H1 (cell line): ENCODE results near the gene ATP1B3. TPM values are rescaled to one million over a fixed set of nuclear protein-coding genes. Genes with fewer than 3 reads are reported as not detected.

ENCODE experiments used
- BCL11A ChIP-seq, 2 experiments: IDR thresholded peaks; one replicate each; pipeline ENCODE4 v1.6.1; 2011; ENCODE audit warnings: low read depth in 2 of 2, low read length in 2 of 2, mild to moderate bottlenecking in 2 of 2
- EGR1 ChIP-seq: IDR thresholded peaks from 2 replicates; pipeline ENCODE4 v1.6.1; 2011; ENCODE audit warnings: low read depth, low read length, borderline replicate concordance
- HDAC2 ChIP-seq, 2 experiments: fragments of 300-600 bp in 1 of 2; sonication (generic) in 1 of 2; IDR thresholded peaks; 2 replicates each; pipeline ENCODE4 v1.6.1; 2011 to 2012; ENCODE audit warnings: low read depth in 2 of 2, low read length in 2 of 2, mild to moderate bottlenecking in 2 of 2, moderate library complexity in 2 of 2, borderline replicate concordance in 1 of 2, inconsistent platforms in 1 of 2
- POLR2AphosphoS5 ChIP-seq: IDR thresholded peaks from 2 replicates; pipeline ENCODE4 v1.6.1; 2011; ENCODE audit warnings: low read depth, low read length
- RXRA ChIP-seq: IDR thresholded peaks from 2 replicates; pipeline ENCODE4 v1.6.1; 2011; ENCODE audit warnings: low read depth, mild to moderate bottlenecking, low read length, moderate library complexity; ENCODE audit not compliant: insufficient read depth
- polyA plus RNA-seq, 7 experiments: library from polyadenylated mRNA; depleted of rRNA in 3 of 7; stranded (reverse) in 5 of 7; unstranded in 2 of 7; fragments of >200 nt in 5 of 7; fragments of 200-250 nt in 2 of 7; gene quantifications; 1 replicate in 5 of 7; 2 replicates in 1 of 7; 4 replicates in 1 of 7; pipeline versions ENCODE4 v1.2.1 to v1.2.3, GENCODE V29; 2011 to 2013; ENCODE audit warnings: missing spikeins in 2 of 7, mixed read lengths in 2 of 7
- total RNA-seq: library from RNA; stranded (reverse); fragmentation: NEBNext Ultra II Directional; extraction: Animal tissue kit (Norgen Biotek cat#: 25700); gene quantifications from 2 replicates; pipeline ENCODE4 v1.2.1, GENCODE V29; 2021
- TF ChIP-seq, protein P1 (sequence below): IDR thresholded peaks from 2 replicates; pipeline ENCODE4 v1.6.1; 2012; ENCODE audit warnings: low read length, inconsistent platforms
- TF ChIP-seq, protein P2 (sequence below), 3 experiments: IDR thresholded peaks; 1 replicate in 2 of 3; 2 replicates in 1 of 3; pipeline versions ENCODE4 v1.5.1 to v1.6.1; 2011; ENCODE audit warnings: low read length in 3 of 3, mild to moderate bottlenecking in 3 of 3, inconsistent platforms in 2 of 3, low read depth in 1 of 3, moderate library complexity in 1 of 3; ENCODE audit not compliant: insufficient read depth in 1 of 3; ENCODE audit errors: control extremely low read depth in 1 of 3

ATP1B3 gene
- total and polyA plus RNA-seq, 2 of the 8 experiments (the other 6 are each of a cell fraction or from before 2014, with no cell fraction given), result 233 to 342 TPM

DNA sequence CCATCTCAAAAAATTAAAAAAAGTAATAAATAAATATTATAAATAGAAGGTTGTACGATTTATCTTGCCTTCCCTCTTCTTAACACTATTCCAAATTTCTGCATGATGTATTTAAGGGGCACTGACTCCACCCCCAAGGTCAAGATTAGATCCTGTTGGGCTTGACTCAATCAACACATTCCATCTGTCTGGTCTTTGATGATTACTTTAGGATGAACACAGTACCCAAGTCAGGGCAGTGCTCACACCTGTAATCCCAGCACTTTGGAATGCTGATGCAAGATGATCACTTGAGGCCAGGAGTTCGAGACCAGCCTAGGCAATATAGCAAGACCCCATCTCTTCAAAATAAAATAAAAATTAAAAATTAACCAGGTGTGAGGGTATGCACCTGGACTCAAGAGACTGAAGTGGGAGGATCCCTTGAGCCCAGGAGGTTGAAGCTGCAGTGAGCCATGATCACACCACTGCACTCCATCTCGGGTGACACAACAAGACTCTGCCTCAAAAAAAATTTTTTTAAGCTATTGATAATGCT is 14.1 kb upstream of the ATP1B3 start (continued):
- TF ChIP-seq POLR2AphosphoS5, result no peak
- TF ChIP-seq BCL11A (IDR thresholded peaks at IDR 0.05; ENCODE audit: low read depth in 2 of 2, low read length in 2 of 2), result no peak
- TF ChIP-seq EGR1, result no peak
- TF ChIP-seq RXRA, result no peak
- TF ChIP-seq, protein P1, sequence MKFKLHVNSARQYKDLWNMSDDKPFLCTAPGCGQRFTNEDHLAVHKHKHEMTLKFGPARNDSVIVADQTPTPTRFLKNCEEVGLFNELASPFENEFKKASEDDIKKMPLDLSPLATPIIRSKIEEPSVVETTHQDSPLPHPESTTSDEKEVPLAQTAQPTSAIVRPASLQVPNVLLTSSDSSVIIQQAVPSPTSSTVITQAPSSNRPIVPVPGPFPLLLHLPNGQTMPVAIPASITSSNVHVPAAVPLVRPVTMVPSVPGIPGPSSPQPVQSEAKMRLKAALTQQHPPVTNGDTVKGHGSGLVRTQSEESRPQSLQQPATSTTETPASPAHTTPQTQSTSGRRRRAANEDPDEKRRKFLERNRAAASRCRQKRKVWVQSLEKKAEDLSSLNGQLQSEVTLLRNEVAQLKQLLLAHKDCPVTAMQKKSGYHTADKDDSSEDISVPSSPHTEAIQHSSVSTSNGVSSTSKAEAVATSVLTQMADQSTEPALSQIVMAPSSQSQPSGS, result no peak
- TF ChIP-seq HDAC2 (IDR thresholded peaks at IDR 0.05; ENCODE audit: borderline replicate concordance in 1 of 2, low read depth in 2 of 2, low read length in 2 of 2), result no peak
- TF ChIP-seq, protein P2, sequence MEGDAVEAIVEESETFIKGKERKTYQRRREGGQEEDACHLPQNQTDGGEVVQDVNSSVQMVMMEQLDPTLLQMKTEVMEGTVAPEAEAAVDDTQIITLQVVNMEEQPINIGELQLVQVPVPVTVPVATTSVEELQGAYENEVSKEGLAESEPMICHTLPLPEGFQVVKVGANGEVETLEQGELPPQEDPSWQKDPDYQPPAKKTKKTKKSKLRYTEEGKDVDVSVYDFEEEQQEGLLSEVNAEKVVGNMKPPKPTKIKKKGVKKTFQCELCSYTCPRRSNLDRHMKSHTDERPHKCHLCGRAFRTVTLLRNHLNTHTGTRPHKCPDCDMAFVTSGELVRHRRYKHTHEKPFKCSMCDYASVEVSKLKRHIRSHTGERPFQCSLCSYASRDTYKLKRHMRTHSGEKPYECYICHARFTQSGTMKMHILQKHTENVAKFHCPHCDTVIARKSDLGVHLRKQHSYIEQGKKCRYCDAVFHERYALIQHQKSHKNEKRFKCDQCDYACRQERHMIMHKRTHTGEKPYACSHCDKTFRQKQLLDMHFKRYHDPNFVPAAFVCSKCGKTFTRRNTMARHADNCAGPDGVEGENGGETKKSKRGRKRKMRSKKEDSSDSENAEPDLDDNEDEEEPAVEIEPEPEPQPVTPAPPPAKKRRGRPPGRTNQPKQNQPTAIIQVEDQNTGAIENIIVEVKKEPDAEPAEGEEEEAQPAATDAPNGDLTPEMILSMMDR (IDR thresholded peaks at IDR 0.05; ENCODE audit: control extremely low read depth in 1 of 3, insufficient read depth in 1 of 3, low read depth in 1 of 3, low read length in 3 of 3), result no peak
- TF ChIP-seq, all 59 proteins: peak for 0
